Measurements from ENCODE around the gene KCNK13. TPM values are rescaled to one million over a fixed set of nuclear protein-coding genes. Genes with fewer than 3 reads are reported as not detected.

Gene KCNK13
- polyA plus RNA-seq, 1 of the 3 experiments (the other 2 are of a cell fraction): not detected

GRCh38 chr14:90191154-90191553, 129.4 kb downstream of the KCNK13 start:
- DNase-seq: no peak
- H3K4me1 ChIP-seq (ENCODE audit: control insufficient read depth in 1 of 2, insufficient read depth in 2 of 2, low read depth in 1 of 2, low read length in 1 of 2): no peaks in the 10 kb centered on the region; a peak in 1 of 4 replicates
- CTCF ChIA-PET: interaction anchor here (1.1 kb wide), 1 partner anchor 12 kb away, joined by 4 read pairs; no protein-coding TSS in a partner anchor
- H3F3A ChIP-seq (replicated peaks; ENCODE audit: insufficient read depth): no peaks in the 10 kb centered on the region
- H3K79me2 ChIP-seq (ENCODE audit: insufficient read depth): no peaks in the 10 kb centered on the region
- no peaks in the 10 kb centered on the region for H3K9me2 ChIP-seq
- no peaks in the 10 kb centered on the region for H3K9me3 ChIP-seq
- POLR2A ChIA-PET: no interaction called here
- H2AFZ ChIP-seq (ENCODE audit: low read depth): no peak overlapping the region
- H3K36me3 ChIP-seq (replicated peaks in 1 of 2; ENCODE audit: control insufficient read depth in 1 of 2, insufficient read depth in 2 of 2, low read length in 1 of 2): no peaks in the 10 kb centered on the region
- no peaks in the 10 kb centered on the region for H3K27me3 ChIP-seq (ENCODE audit: insufficient read depth)
- no peak for TF ChIP-seq NRF1 (IDR thresholded peaks at IDR 0.05; ENCODE audit: low read depth, low read length)
- TF ChIP-seq FOXJ3 (CRISPR knock-in tag; IDR thresholded peaks at IDR 0.05): no peak
- TF ChIP-seq, protein P1, sequence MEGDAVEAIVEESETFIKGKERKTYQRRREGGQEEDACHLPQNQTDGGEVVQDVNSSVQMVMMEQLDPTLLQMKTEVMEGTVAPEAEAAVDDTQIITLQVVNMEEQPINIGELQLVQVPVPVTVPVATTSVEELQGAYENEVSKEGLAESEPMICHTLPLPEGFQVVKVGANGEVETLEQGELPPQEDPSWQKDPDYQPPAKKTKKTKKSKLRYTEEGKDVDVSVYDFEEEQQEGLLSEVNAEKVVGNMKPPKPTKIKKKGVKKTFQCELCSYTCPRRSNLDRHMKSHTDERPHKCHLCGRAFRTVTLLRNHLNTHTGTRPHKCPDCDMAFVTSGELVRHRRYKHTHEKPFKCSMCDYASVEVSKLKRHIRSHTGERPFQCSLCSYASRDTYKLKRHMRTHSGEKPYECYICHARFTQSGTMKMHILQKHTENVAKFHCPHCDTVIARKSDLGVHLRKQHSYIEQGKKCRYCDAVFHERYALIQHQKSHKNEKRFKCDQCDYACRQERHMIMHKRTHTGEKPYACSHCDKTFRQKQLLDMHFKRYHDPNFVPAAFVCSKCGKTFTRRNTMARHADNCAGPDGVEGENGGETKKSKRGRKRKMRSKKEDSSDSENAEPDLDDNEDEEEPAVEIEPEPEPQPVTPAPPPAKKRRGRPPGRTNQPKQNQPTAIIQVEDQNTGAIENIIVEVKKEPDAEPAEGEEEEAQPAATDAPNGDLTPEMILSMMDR (IDR thresholded peaks at IDR 0.05): no peak
- TF ChIP-seq, protein P2, sequence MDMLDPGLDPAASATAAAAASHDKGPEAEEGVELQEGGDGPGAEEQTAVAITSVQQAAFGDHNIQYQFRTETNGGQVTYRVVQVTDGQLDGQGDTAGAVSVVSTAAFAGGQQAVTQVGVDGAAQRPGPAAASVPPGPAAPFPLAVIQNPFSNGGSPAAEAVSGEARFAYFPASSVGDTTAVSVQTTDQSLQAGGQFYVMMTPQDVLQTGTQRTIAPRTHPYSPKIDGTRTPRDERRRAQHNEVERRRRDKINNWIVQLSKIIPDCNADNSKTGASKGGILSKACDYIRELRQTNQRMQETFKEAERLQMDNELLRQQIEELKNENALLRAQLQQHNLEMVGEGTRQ (IDR thresholded peaks at IDR 0.05; ENCODE audit: borderline replicate concordance, low read depth, low read length): no peak
- no peak for TF ChIP-seq EZH2phosphoT487 (IDR thresholded peaks at IDR 0.05; ENCODE audit: borderline replicate concordance, low read depth)
- no peak for TF ChIP-seq POLR2AphosphoS5 (IDR thresholded peaks at IDR 0.05; ENCODE audit: low read depth, low read length)
- no peak for TF ChIP-seq GABPA (IDR thresholded peaks at IDR 0.05; ENCODE audit: low read depth)
- no peak for TF ChIP-seq EP300 (IDR thresholded peaks at IDR 0.05; ENCODE audit: borderline replicate concordance in 1 of 2, low read depth in 1 of 2, low read length in 1 of 2)
- no peak for TF ChIP-seq MEF2A (IDR thresholded peaks at IDR 0.05; ENCODE audit: borderline replicate concordance, low read depth)
- no peak for TF ChIP-seq TEAD4 (IDR thresholded peaks at IDR 0.05; ENCODE audit: borderline replicate concordance, insufficient read depth)
- no peak for TF ChIP-seq RAD21 (IDR thresholded peaks at IDR 0.05; ENCODE audit: low read length)
- TF ChIP-seq ZBTB33 (IDR thresholded peaks at IDR 0.05; ENCODE audit: borderline replicate concordance, low read depth): no peak
- no peak for TF ChIP-seq TAF1 (IDR thresholded peaks at IDR 0.05; ENCODE audit: borderline replicate concordance, low read depth, low read length)
- no peak for TF ChIP-seq TCF12 (IDR thresholded peaks at IDR 0.05)
- no peak for TF ChIP-seq NFIC (IDR thresholded peaks at IDR 0.05; ENCODE audit: borderline replicate concordance)
- no peak for TF ChIP-seq GATA2 (CRISPR knock-in tag; IDR thresholded peaks at IDR 0.05)
- no peak for TF ChIP-seq FOSL2 (IDR thresholded peaks at IDR 0.05; ENCODE audit: borderline replicate concordance, low read depth)
- TF ChIP-seq PBX3 (IDR thresholded peaks at IDR 0.05): no peak
- H3K4me2 ChIP-seq: no peak overlapping the region
- no peak overlapping the region for H3K4me3 ChIP-seq (ENCODE audit: low read depth in 2 of 2, low read length in 1 of 2)
- H3K27ac ChIP-seq (ENCODE audit: low read depth in 2 of 2, low read length in 1 of 2): no peak overlapping the region
- no peak overlapping the region for H3K9ac ChIP-seq
- H4K20me1 ChIP-seq (ENCODE audit: insufficient read depth): no peaks in the 10 kb centered on the region
- WGBS (ENCODE audit: low lambda C conversion rate): 21% methylated on average over 3 of the region's 5 CpGs

Measured in SK-N-SH (cell line).